CD14-positive monocyte (primary cell): ENCODE measurements around the gene C15orf40. TPM values are rescaled to one million over a fixed set of nuclear protein-coding genes. Genes with fewer than 3 reads are reported as not detected.

Source experiments
- DNase-seq, 3 donors: peaks; one replicate each; pipeline ENCODE4 v3.0.0-alpha.2; 2011 to 2022
- H2AFZ ChIP-seq: 2 replicates; pipeline ENCODE4 v1.6.0; 2012; ENCODE audit warnings: mild to moderate bottlenecking, low read depth, low read length, inconsistent platforms; ENCODE audit not compliant: insufficient read depth, poor library complexity, severe bottlenecking
- H3K27ac ChIP-seq, 2 donors: 1 replicate in 1 of 2; 2 replicates in 1 of 2; pipeline ENCODE4 v1.5.1; 2012 to 2013; ENCODE audit warnings: low read length in 2 of 2, control low read depth in 1 of 2, inconsistent platforms in 1 of 2, low read depth in 1 of 2, mild to moderate bottlenecking in 1 of 2
- H3K27me3 ChIP-seq, 2 donors: one replicate each; pipeline versions ENCODE4 v1.6.0 to v1.6.1; 2011 to 2013; ENCODE audit warnings: low read length in 2 of 2; ENCODE audit not compliant: control insufficient read depth in 2 of 2, insufficient read depth in 2 of 2
- H3K36me3 ChIP-seq, 2 donors: replicated peaks in 1 of 2; 1 replicate in 1 of 2; 2 replicates in 1 of 2; pipeline versions ENCODE4 v1.5.1 to v1.6.1; 2012 to 2013; ENCODE audit warnings: low read length in 2 of 2, control low read depth in 1 of 2, inconsistent platforms in 1 of 2, mild to moderate bottlenecking in 1 of 2; ENCODE audit not compliant: insufficient read depth in 2 of 2, control insufficient read depth in 1 of 2
- H3K4me1 ChIP-seq, 2 donors: 1 replicate in 1 of 2; 2 replicates in 1 of 2; pipeline versions ENCODE4 v1.5.1 to v1.6.1; 2012 to 2013; ENCODE audit warnings: low read length in 2 of 2, control low read depth in 1 of 2, inconsistent platforms in 1 of 2, mild to moderate bottlenecking in 1 of 2, moderate library complexity in 1 of 2; ENCODE audit not compliant: insufficient read depth in 2 of 2, control insufficient read depth in 1 of 2
- H3K4me2 ChIP-seq: replicated peaks from 2 replicates; pipeline ENCODE3; 2012; ENCODE audit warnings: low read length, moderate library complexity, mild to moderate bottlenecking; ENCODE audit not compliant: poor library complexity, severe bottlenecking; ENCODE audit errors: extremely low read depth
- H3K4me3 ChIP-seq, 3 experiments: fragments of 200-600 bp in 1 of 3; sonication (generic) in 1 of 3; replicated peaks in 1 of 3; 1 replicate in 2 of 3; 2 replicates in 1 of 3; pipeline ENCODE4 v1.5.1; 2011 to 2013; ENCODE audit warnings: low read length in 3 of 3, mild to moderate bottlenecking in 3 of 3, control low read depth in 2 of 3, low read depth in 2 of 3, inconsistent platforms in 1 of 3, moderate library complexity in 1 of 3
- H3K79me2 ChIP-seq: 2 replicates; pipeline ENCODE4 v1.6.0; 2012; ENCODE audit warnings: mild to moderate bottlenecking, control low read depth, inconsistent platforms, low read length, moderate library complexity; ENCODE audit not compliant: insufficient read depth
- H3K9ac ChIP-seq: 2 replicates; pipeline ENCODE4 v1.6.0; 2017; ENCODE audit warnings: low read length, mild to moderate bottlenecking; ENCODE audit not compliant: insufficient read depth, poor library complexity, severe bottlenecking
- H3K9me3 ChIP-seq, 2 donors: replicated peaks in 1 of 2; 1 replicate in 1 of 2; 2 replicates in 1 of 2; pipeline versions ENCODE4 v1.5.1 to v1.6.1; 2012 to 2013; ENCODE audit warnings: low read length in 2 of 2, control low read depth in 1 of 2; ENCODE audit not compliant: control insufficient read depth in 1 of 2, insufficient read depth in 1 of 2
- H4K20me1 ChIP-seq: 2 replicates; pipeline ENCODE4 v1.6.0; 2012; ENCODE audit warnings: mild to moderate bottlenecking, low read length, control low read depth, moderate library complexity; ENCODE audit not compliant: insufficient read depth
- H3K27ac Mint-ChIP-seq, 7 donors: one replicate each; pipeline ENCODE4 v1.8.0; 2020; ENCODE audit warnings: mild to moderate bottlenecking in 7 of 7, mixed read lengths in 7 of 7, moderate library complexity in 6 of 7, inconsistent platforms in 2 of 7
- H3K27me3 Mint-ChIP-seq, 3 donors: one replicate each; pipeline ENCODE4 v1.8.0; 2021 to 2022; ENCODE audit warnings: low read depth in 3 of 3, mild to moderate bottlenecking in 3 of 3, mixed read lengths in 3 of 3, moderate library complexity in 3 of 3, inconsistent platforms in 1 of 3
- H3K36me3 Mint-ChIP-seq, 2 donors: one replicate each; pipeline ENCODE4 v1.8.0; 2020; ENCODE audit warnings: mixed read lengths in 2 of 2, inconsistent platforms in 1 of 2, mild to moderate bottlenecking in 1 of 2
- H3K4me1 Mint-ChIP-seq: one replicate; pipeline ENCODE4 v1.8.0; 2020; ENCODE audit warnings: mild to moderate bottlenecking, mixed read lengths
- H3K4me3 Mint-ChIP-seq, 2 donors: one replicate each; pipeline ENCODE4 v1.8.0; 2020; ENCODE audit warnings: mild to moderate bottlenecking in 2 of 2, mixed read lengths in 2 of 2, moderate library complexity in 1 of 2
- H3K9me3 Mint-ChIP-seq, 7 donors: one replicate each; pipeline ENCODE4 v1.8.0; 2020 to 2022; ENCODE audit warnings: mixed read lengths in 7 of 7, mild to moderate bottlenecking in 6 of 7, moderate library complexity in 6 of 7, inconsistent platforms in 2 of 7
- WGBS: methylation state at CpG from one replicate; pipeline ENCODE4 v1.1.5; 2013; ENCODE audit warnings: missing lambda C conversion rate; ENCODE audit not compliant: insufficient coverage; 5-methylcytosine and 5-hydroxymethylcytosine counted together
- intact Hi-C, 2 donors: fragments of 100-400 bp; cut with micrococcal nuclease; formaldehyde crosslinking; loops; one replicate each; pipeline versions ENCODE4 v1.15.0 to v1.15.1; 2023
- polyA plus RNA-seq, 3 donors: library from polyadenylated mRNA; depleted of rRNA in 1 of 3; unstranded in 2 of 3; stranded (reverse) in 1 of 3; fragments of 300-500 nt in 2 of 3; fragments of >200 nt in 1 of 3; fragmentation: Illumina TruSeq in 2 of 3; gene quantifications; 1 replicate in 2 of 3; 2 replicates in 1 of 3; pipeline ENCODE4 v1.2.3, GENCODE V29; 2012 to 2021
- TF ChIP-seq, protein P1 (sequence below): fragments of 200-600 bp; IDR thresholded peaks from one replicate; pipeline ENCODE4 v1.8.0; 2022; ENCODE audit warnings: antibody characterized with exemption, mild to moderate bottlenecking

Gene C15orf40
- polyA plus RNA-seq, 3 donors = 13.0 to 32.1 (median 25.7) TPM

DNA sequence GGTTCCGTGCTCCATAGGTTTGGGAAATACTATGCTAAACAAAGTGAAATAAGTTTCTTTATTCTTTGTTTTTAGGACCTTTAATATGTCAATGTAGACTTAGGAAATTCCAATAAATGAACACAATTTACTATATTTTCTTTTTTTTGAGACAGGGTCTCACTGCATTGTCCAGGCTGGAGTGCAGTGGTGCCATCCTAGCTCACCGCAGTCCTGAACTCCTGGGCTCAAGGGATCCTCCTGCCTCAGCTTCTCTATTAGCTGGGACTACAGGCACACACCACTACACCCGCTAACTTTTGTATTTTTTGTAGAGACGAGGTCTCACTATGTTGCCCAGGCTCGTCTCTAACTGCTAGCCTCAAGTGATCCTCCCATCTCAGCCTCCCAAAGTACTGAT is 46.5 kb downstream of the C15orf40 start:
- Mint-ChIP-seq H3K4me3 (no peak overlapping the region), H3K9me3 (no peaks in the 10 kb centered on the region), H3K36me3 (no peaks in the 10 kb centered on the region), H3K27ac (no peak overlapping the region), H3K4me1 (peaks cover 39% of the 10 kb centered on the region), H3K27me3 (peaks cover 2 to 3% (median 2%) of the 10 kb centered on the region in 3 donors)
- TF ChIP-seq, protein P1, sequence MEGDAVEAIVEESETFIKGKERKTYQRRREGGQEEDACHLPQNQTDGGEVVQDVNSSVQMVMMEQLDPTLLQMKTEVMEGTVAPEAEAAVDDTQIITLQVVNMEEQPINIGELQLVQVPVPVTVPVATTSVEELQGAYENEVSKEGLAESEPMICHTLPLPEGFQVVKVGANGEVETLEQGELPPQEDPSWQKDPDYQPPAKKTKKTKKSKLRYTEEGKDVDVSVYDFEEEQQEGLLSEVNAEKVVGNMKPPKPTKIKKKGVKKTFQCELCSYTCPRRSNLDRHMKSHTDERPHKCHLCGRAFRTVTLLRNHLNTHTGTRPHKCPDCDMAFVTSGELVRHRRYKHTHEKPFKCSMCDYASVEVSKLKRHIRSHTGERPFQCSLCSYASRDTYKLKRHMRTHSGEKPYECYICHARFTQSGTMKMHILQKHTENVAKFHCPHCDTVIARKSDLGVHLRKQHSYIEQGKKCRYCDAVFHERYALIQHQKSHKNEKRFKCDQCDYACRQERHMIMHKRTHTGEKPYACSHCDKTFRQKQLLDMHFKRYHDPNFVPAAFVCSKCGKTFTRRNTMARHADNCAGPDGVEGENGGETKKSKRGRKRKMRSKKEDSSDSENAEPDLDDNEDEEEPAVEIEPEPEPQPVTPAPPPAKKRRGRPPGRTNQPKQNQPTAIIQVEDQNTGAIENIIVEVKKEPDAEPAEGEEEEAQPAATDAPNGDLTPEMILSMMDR = no peak
- Histone ChIP-seq H3K4me2 (no peak overlapping the region), H3K36me3 (no peaks in the 10 kb centered on the region), H3K9me3 (no peaks in the 10 kb centered on the region), H3K27ac (no peak overlapping the region), H2AFZ (no peak overlapping the region), H3K27me3 (no peaks in the 10 kb centered on the region), H4K20me1 (no peaks in the 10 kb centered on the region), H3K4me1 (peaks cover 10 to 19% of the 10 kb centered on the region in 2 donors), H3K4me3 (no peak overlapping the region), H3K9ac (no peak overlapping the region), H3K79me2 (no peaks in the 10 kb centered on the region)
- intact Hi-C loops = loop anchor here in 1 of 2 donors (10.0 kb wide), 1 partner anchor 50 kb away; no protein-coding TSS in a partner anchor
- no peak for DNase-seq
- WGBS = 100% methylated on average over 3 of the region's 5 CpGs

DNA sequence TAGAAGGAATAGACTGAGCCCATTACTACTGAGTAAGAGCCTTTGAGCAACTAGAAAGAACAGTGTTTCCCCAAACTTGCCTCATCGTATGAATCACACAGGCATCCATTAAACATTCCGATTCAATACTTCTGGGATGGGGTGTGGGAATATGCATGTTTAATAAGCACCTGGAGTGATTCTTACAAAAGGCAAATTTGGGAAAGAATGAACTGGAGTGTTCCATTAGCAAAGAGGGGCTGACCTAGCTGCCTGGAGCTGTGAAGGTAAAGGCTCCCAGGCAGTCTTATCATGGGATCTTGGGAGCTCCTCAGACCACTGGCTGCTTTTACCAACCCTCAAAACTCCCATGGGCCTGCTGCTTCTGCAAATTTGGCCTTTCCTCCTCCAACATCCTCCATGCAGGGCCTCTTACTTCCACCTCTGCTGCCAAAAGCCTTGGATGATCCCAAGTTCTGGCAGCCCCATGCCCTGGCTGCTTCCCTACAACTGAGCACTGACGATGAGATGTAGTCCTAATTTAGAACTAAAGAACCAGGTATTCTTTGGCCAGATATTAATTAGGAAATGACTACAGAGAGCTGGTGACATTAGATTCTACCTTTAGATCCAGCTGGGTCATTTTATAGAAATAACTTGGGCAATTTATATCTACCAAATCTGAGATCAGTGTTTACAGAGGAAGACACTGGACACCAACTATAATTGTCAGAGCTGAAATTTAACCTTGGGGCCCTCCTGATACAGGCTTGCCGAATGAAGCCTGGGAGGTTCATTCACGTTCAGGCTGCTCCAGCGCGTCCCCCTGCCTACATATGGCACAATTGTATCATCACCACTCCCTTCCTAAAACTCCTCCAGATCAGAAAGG is 47.7 kb downstream of the C15orf40 start:
- H3K27me3 Mint-ChIP-seq = peaks cover 1 to 2% (median 2%) of the 10 kb centered on the region in 3 donors
- no peak overlapping the region for H3K27ac Mint-ChIP-seq
- Histone ChIP-seq H3K4me3 (no peak overlapping the region), H3K4me2 (no peak overlapping the region), H3K4me1 (peaks cover 10 to 19% of the 10 kb centered on the region in 2 donors), H3K27ac (no peak overlapping the region), H3K79me2 (no peaks in the 10 kb centered on the region), H2AFZ (no peak overlapping the region), H3K9me3 (no peaks in the 10 kb centered on the region), H3K27me3 (no peaks in the 10 kb centered on the region), H3K36me3 (no peaks in the 10 kb centered on the region), H3K9ac (no peak overlapping the region), H4K20me1 (no peaks in the 10 kb centered on the region)
- no peak for DNase-seq
- H3K4me3 Mint-ChIP-seq = no peak overlapping the region
- H3K4me1 Mint-ChIP-seq = peaks cover 34% of the 10 kb centered on the region
- H3K36me3 Mint-ChIP-seq = peaks cover 0 to 3% of the 10 kb centered on the region in 2 donors
- no CpG with 5 or more reads among the region's 7 CpGs for WGBS
- no peaks in the 10 kb centered on the region for H3K9me3 Mint-ChIP-seq
- intact Hi-C loops = loop anchor here in 1 of 2 donors (10.0 kb wide), 1 partner anchor 49 kb away; no protein-coding TSS in a partner anchor
- TF ChIP-seq, protein P1 = no peak
